ENCODE measurements around the gene HECW1. TPM values are rescaled to one million over a fixed set of nuclear protein-coding genes. Genes with fewer than 3 reads are reported as not detected.
"Not testable (repeated sequence)": the region's sequence is repeated elsewhere in the genome, so short reads cannot be mapped to it uniquely, and the experiment has no call there.

HECW1 gene
- total RNA-seq, 1 donor from 2014 or later, result 0.46 TPM

- Histone ChIP-seq H3K4me3 (ENCODE audit: low read depth, low read length) (no peak overlapping the region), H3K36me3 (ENCODE audit: control insufficient read depth, insufficient read depth, low read length) (no peaks in the 10 kb centered on the region), H3K27me3 (ENCODE audit: control insufficient read depth, insufficient read depth, low read length) (no peaks in the 10 kb centered on the region)
- DNase-seq (ENCODE audit: low read depth), result no peak
- no peak for TF ChIP-seq CTCF (IDR thresholded peaks at IDR 0.05; ENCODE audit: insufficient read depth, low read length, poor library complexity, severe bottlenecking)
Measured at GRCh38 chr7:43484678-43485395, 372.4 kb downstream of the HECW1 start.

GRCh38 chr7:43485580-43485979 lies 373.1 kb downstream of the HECW1 start:
- no peak for DNase-seq (ENCODE audit: low read depth)
- H3K4me3 ChIP-seq (ENCODE audit: low read depth, low read length), result no peak overlapping the region
- no peaks in the 10 kb centered on the region for H3K36me3 ChIP-seq (ENCODE audit: control insufficient read depth, insufficient read depth, low read length)
- no peaks in the 10 kb centered on the region for H3K27me3 ChIP-seq (ENCODE audit: control insufficient read depth, insufficient read depth, low read length)
- TF ChIP-seq CTCF (IDR thresholded peaks at IDR 0.05; ENCODE audit: insufficient read depth, low read length, poor library complexity, severe bottlenecking), result no peak

GRCh38 chr7:43486008-43486407 lies 373.6 kb downstream of the HECW1 start:
- not testable (repeated sequence) for DNase-seq (ENCODE audit: low read depth); H3K27me3 ChIP-seq (ENCODE audit: control insufficient read depth, insufficient read depth, low read length); H3K4me3 ChIP-seq (ENCODE audit: low read depth, low read length); H3K36me3 ChIP-seq (ENCODE audit: control insufficient read depth, insufficient read depth, low read length)

- H3K4me3 ChIP-seq (ENCODE audit: low read depth, low read length), result no peak overlapping the region
- no peak for DNase-seq (ENCODE audit: low read depth)
- TF ChIP-seq CTCF (IDR thresholded peaks at IDR 0.05; ENCODE audit: insufficient read depth, low read length, poor library complexity, severe bottlenecking), result no peak
- no peaks in the 10 kb centered on the region for H3K36me3 ChIP-seq (ENCODE audit: control insufficient read depth, insufficient read depth, low read length)
- no peaks in the 10 kb centered on the region for H3K27me3 ChIP-seq (ENCODE audit: control insufficient read depth, insufficient read depth, low read length)
Measured at GRCh38 chr7:43486634-43487033, 374.2 kb downstream of the HECW1 start.

GRCh38 chr7:43487731-43488073 lies 375.3 kb downstream of the HECW1 start:
- H3K27me3 ChIP-seq (ENCODE audit: control insufficient read depth, insufficient read depth, low read length), result no peaks in the 10 kb centered on the region
- DNase-seq (ENCODE audit: low read depth), result no peak
- H3K36me3 ChIP-seq (ENCODE audit: control insufficient read depth, insufficient read depth, low read length), result no peaks in the 10 kb centered on the region
- no peak overlapping the region for H3K4me3 ChIP-seq (ENCODE audit: low read depth, low read length)
- no peak for TF ChIP-seq CTCF (IDR thresholded peaks at IDR 0.05; ENCODE audit: insufficient read depth, low read length, poor library complexity, severe bottlenecking)

GRCh38 chr7:43489257-43489656 lies 376.8 kb downstream of the HECW1 start:
- H3K4me3 ChIP-seq (ENCODE audit: low read depth, low read length), result no peak overlapping the region
- no peaks in the 10 kb centered on the region for H3K27me3 ChIP-seq (ENCODE audit: control insufficient read depth, insufficient read depth, low read length)
- H3K36me3 ChIP-seq (ENCODE audit: control insufficient read depth, insufficient read depth, low read length), result no peaks in the 10 kb centered on the region
- TF ChIP-seq CTCF (IDR thresholded peaks at IDR 0.05; ENCODE audit: insufficient read depth, low read length, poor library complexity, severe bottlenecking), result no peak
- no peak for DNase-seq (ENCODE audit: low read depth)
